ENCODE results near the gene MLX.

MLX gene

GRCh38 chr17:42577532-42578281 is 10.8 kb downstream of the MLX start, which contains the start of gene PSMC3IP:
TSS of gene PSMC3IP (minus strand) at chr17:42577729. CDS start at chr17:42577686, 43 bp downstream.
- H3K36me3 Mint-ChIP-seq: peaks cover 57% of the 10 kb centered on the region
- no peaks in the 10 kb centered on the region for H3K27me3 Mint-ChIP-seq
- H3K4me3 Mint-ChIP-seq: peak within 1 kb of the TSS; percentile 82
- H3K27ac Mint-ChIP-seq: peak within 1 kb of the TSS; percentile 86
- peak; percentile 93 for ATAC-seq
- H3K9me3 Mint-ChIP-seq: no peaks in the 10 kb centered on the region
- H3K4me1 Mint-ChIP-seq: peaks cover 60% of the 10 kb centered on the region

- H3K9me3 Mint-ChIP-seq: no peaks in the 10 kb centered on the region
- peaks cover 57% of the 10 kb centered on the region for H3K36me3 Mint-ChIP-seq
- H3K27me3 Mint-ChIP-seq: no peaks in the 10 kb centered on the region
- peak overlapping the region; percentile 86 for H3K27ac Mint-ChIP-seq
- peak; percentile 74 for ATAC-seq
- H3K4me1 Mint-ChIP-seq: peaks cover 54% of the 10 kb centered on the region
- peak overlapping the region; percentile 82 for H3K4me3 Mint-ChIP-seq
Measured at GRCh38 chr17:42578282-42578869, 11.5 kb downstream of the MLX start.

GRCh38 chr17:42579794-42580551 is 13.1 kb downstream of the MLX start:
- ATAC-seq: no peak
- peak overlapping the region; percentile 10 for H3K4me3 Mint-ChIP-seq
- peak overlapping the region; percentile 86 for H3K27ac Mint-ChIP-seq
- no peaks in the 10 kb centered on the region for H3K9me3 Mint-ChIP-seq
- no peaks in the 10 kb centered on the region for H3K27me3 Mint-ChIP-seq
- peaks cover 56% of the 10 kb centered on the region for H3K36me3 Mint-ChIP-seq
- peaks cover 45% of the 10 kb centered on the region for H3K4me1 Mint-ChIP-seq

GRCh38 chr17:42581744-42582270 is 14.9 kb downstream of the MLX start:
- peaks cover 53% of the 10 kb centered on the region for H3K36me3 Mint-ChIP-seq
- no peaks in the 10 kb centered on the region for H3K27me3 Mint-ChIP-seq
- peaks cover 45% of the 10 kb centered on the region for H3K4me1 Mint-ChIP-seq
- H3K27ac Mint-ChIP-seq: peak overlapping the region; percentile 58
- ATAC-seq: no peak
- H3K9me3 Mint-ChIP-seq: no peaks in the 10 kb centered on the region
- no peak overlapping the region for H3K4me3 Mint-ChIP-seq

GRCh38 chr17:42584880-42585279 is 18.0 kb downstream of the MLX start:
- Mint-ChIP-seq H3K4me1 (peaks cover 35% of the 10 kb centered on the region), H3K9me3 (no peaks in the 10 kb centered on the region), H3K27ac (peak overlapping the region; percentile 24), H3K4me3 (no peak overlapping the region), H3K27me3 (no peaks in the 10 kb centered on the region), H3K36me3 (peaks cover 60% of the 10 kb centered on the region)
- no peak for ATAC-seq

GRCh38 chr17:42585353-42585752 is 18.5 kb downstream of the MLX start:
- H3K27me3 Mint-ChIP-seq: no peaks in the 10 kb centered on the region
- H3K36me3 Mint-ChIP-seq: peaks cover 59% of the 10 kb centered on the region
- no peaks in the 10 kb centered on the region for H3K9me3 Mint-ChIP-seq
- peaks cover 33% of the 10 kb centered on the region for H3K4me1 Mint-ChIP-seq
- peak overlapping the region; percentile 24 for H3K27ac Mint-ChIP-seq
- no peak for ATAC-seq
- no peak overlapping the region for H3K4me3 Mint-ChIP-seq

- peaks cover 33% of the 10 kb centered on the region for H3K4me1 Mint-ChIP-seq
- peak overlapping the region; percentile 67 for H3K4me3 Mint-ChIP-seq
- H3K36me3 Mint-ChIP-seq: peaks cover 67% of the 10 kb centered on the region
- ATAC-seq: peak; percentile 80
- no peaks in the 10 kb centered on the region for H3K27me3 Mint-ChIP-seq
- H3K27ac Mint-ChIP-seq: peak overlapping the region; percentile 74
- no peaks in the 10 kb centered on the region for H3K9me3 Mint-ChIP-seq
Measured at GRCh38 chr17:42586514-42587230, 19.8 kb downstream of the MLX start.

- ATAC-seq: no peak
- Mint-ChIP-seq H3K9me3 (no peaks in the 10 kb centered on the region), H3K36me3 (peaks cover 32% of the 10 kb centered on the region), H3K27me3 (no peaks in the 10 kb centered on the region), H3K4me3 (no peak overlapping the region), H3K27ac (no peak overlapping the region), H3K4me1 (peaks cover 25% of the 10 kb centered on the region)
Measured at GRCh38 chr17:42590886-42591285, 24.0 kb downstream of the MLX start.

- peaks cover 19% of the 10 kb centered on the region for H3K4me1 Mint-ChIP-seq
- H3K36me3 Mint-ChIP-seq: peaks cover 35% of the 10 kb centered on the region
- no peak for ATAC-seq
Measured at GRCh38 chr17:42591411-42591810, 24.5 kb downstream of the MLX start.

GRCh38 chr17:42596386-42596785 is 29.5 kb downstream of the MLX start:
- Mint-ChIP-seq H3K27ac (no peak overlapping the region), H3K4me1 (peaks cover 12% of the 10 kb centered on the region), H3K4me3 (no peak overlapping the region), H3K9me3 (no peaks in the 10 kb centered on the region), H3K27me3 (no peaks in the 10 kb centered on the region), H3K36me3 (peaks cover 17% of the 10 kb centered on the region)
- no peak for ATAC-seq

More at GRCh38 chr17:42591411-42591810, 24.5 kb downstream of the MLX start:
- H3K4me3 Mint-ChIP-seq: no peak overlapping the region
- no peaks in the 10 kb centered on the region for H3K9me3 Mint-ChIP-seq
- no peaks in the 10 kb centered on the region for H3K27me3 Mint-ChIP-seq
- H3K27ac Mint-ChIP-seq: no peak overlapping the region

- no peak overlapping the region for H3K4me3 Mint-ChIP-seq
- H3K27ac Mint-ChIP-seq: no peak overlapping the region
- H3K4me1 Mint-ChIP-seq: peaks cover 28% of the 10 kb centered on the region
- no peak for ATAC-seq
- no peaks in the 10 kb centered on the region for H3K27me3 Mint-ChIP-seq
- no peaks in the 10 kb centered on the region for H3K9me3 Mint-ChIP-seq
- H3K36me3 Mint-ChIP-seq: peaks cover 13% of the 10 kb centered on the region
Measured at GRCh38 chr17:42598905-42599304, 32.0 kb downstream of the MLX start.

GRCh38 chr17:42603318-42603717 is 36.4 kb downstream of the MLX start:
- Mint-ChIP-seq H3K27ac (peak overlapping the region; percentile 40), H3K27me3 (no peaks in the 10 kb centered on the region), H3K9me3 (no peaks in the 10 kb centered on the region), H3K4me1 (peaks cover 70% of the 10 kb centered on the region), H3K36me3 (peaks cover 4% of the 10 kb centered on the region), H3K4me3 (peak overlapping the region; percentile 1)
- ATAC-seq: peak; percentile 75

GRCh38 chr17:42607769-42608168 is 40.9 kb downstream of the MLX start:
- Mint-ChIP-seq H3K36me3 (peaks cover 10% of the 10 kb centered on the region), H3K27me3 (no peaks in the 10 kb centered on the region), H3K4me3 (peak overlapping the region; percentile 99), H3K27ac (peak overlapping the region; percentile 92), H3K4me1 (peaks cover 67% of the 10 kb centered on the region), H3K9me3 (no peaks in the 10 kb centered on the region)
- no peak for ATAC-seq

- peaks cover 60% of the 10 kb centered on the region for H3K4me1 Mint-ChIP-seq
- H3K9me3 Mint-ChIP-seq: no peaks in the 10 kb centered on the region
- H3K4me3 Mint-ChIP-seq: peak overlapping the region; percentile 99
- peak overlapping the region; percentile 92 for H3K27ac Mint-ChIP-seq
- H3K36me3 Mint-ChIP-seq: peaks cover 18% of the 10 kb centered on the region
- no peaks in the 10 kb centered on the region for H3K27me3 Mint-ChIP-seq
- ATAC-seq: peak; percentile 70
Measured at GRCh38 chr17:42608305-42609181, 41.6 kb downstream of the MLX start.
